ENCODE measurements around the gene SPATA6.

SPATA6 gene

DNA sequence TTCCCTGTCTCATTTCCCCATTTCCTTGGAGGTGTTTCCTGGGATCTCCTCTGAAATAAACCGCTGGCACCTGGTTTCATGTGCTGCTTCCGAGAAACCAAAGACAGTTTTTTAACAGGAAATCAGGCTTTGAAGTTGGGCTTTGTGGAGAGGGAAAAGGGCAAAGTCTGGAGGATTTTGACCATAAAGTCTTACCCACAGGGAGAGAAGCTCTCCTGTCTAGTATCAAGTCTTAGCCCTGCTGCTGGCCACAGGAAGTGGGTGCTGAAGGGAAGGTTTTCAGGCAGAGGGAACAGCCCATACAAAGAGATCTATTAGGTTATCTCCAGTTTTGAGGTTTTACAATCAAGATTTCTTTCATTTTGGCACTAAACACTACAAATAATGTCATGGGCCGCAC lies 220.2 kb downstream of the SPATA6 start:
- Histone ChIP-seq H2AFZ (no peak overlapping the region), H3K36me3 (ENCODE audit: control insufficient read depth, insufficient read depth, low read length) (no peaks in the 10 kb centered on the region)

DNA sequence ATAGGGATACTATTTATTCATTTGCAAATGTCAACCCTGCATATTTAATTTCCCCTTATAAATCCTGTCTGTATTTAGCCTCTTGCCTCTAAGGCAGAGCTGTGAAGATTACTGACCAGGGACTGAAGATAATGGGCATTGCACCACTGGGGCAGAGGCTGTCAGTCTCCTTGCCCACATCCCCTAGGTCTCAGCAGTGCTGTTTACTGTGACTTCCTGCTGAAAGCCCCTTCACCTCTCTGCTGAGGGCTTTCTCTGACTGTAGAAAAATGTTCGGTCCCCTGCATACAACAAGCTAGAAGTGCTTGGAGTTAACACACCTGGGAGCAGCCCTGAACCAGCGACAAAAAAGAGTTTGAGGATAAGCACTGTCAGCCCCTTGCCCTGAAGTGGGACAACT lies 220.7 kb downstream of the SPATA6 start:
- no peaks in the 10 kb centered on the region for H3K4me1 ChIP-seq
- no peaks in the 10 kb centered on the region for H3K79me2 ChIP-seq
- H3K4me3 ChIP-seq (ENCODE audit: low read depth, low read length) = no peak overlapping the region
- TF ChIP-seq, protein P1, sequence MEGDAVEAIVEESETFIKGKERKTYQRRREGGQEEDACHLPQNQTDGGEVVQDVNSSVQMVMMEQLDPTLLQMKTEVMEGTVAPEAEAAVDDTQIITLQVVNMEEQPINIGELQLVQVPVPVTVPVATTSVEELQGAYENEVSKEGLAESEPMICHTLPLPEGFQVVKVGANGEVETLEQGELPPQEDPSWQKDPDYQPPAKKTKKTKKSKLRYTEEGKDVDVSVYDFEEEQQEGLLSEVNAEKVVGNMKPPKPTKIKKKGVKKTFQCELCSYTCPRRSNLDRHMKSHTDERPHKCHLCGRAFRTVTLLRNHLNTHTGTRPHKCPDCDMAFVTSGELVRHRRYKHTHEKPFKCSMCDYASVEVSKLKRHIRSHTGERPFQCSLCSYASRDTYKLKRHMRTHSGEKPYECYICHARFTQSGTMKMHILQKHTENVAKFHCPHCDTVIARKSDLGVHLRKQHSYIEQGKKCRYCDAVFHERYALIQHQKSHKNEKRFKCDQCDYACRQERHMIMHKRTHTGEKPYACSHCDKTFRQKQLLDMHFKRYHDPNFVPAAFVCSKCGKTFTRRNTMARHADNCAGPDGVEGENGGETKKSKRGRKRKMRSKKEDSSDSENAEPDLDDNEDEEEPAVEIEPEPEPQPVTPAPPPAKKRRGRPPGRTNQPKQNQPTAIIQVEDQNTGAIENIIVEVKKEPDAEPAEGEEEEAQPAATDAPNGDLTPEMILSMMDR (IDR thresholded peaks at IDR 0.05) = no peak
- H3K36me3 ChIP-seq (ENCODE audit: control insufficient read depth, insufficient read depth, low read length) = no peaks in the 10 kb centered on the region
- no peak overlapping the region for H2AFZ ChIP-seq
- no peak overlapping the region for H3K9ac ChIP-seq
- no peak overlapping the region for H3K27ac ChIP-seq
- no peak overlapping the region for H3K4me2 ChIP-seq (ENCODE audit: low read length)
- H3K27me3 ChIP-seq (ENCODE audit: control insufficient read depth, insufficient read depth, low read length) = no peaks in the 10 kb centered on the region
- no peaks in the 10 kb centered on the region for H3K9me3 ChIP-seq (ENCODE audit: control insufficient read depth, low read length)

More for the DNA sequence above, 220.2 kb downstream of the SPATA6 start:
- no peak overlapping the region for H3K27ac ChIP-seq
- no peaks in the 10 kb centered on the region for H3K4me1 ChIP-seq
- H3K9me3 ChIP-seq (ENCODE audit: control insufficient read depth, low read length) = no peaks in the 10 kb centered on the region
- TF ChIP-seq, protein P1 (IDR thresholded peaks at IDR 0.05) = no peak
- no peak overlapping the region for H3K4me3 ChIP-seq (ENCODE audit: low read depth, low read length)
- no peak overlapping the region for H3K9ac ChIP-seq
- no peaks in the 10 kb centered on the region for H3K27me3 ChIP-seq (ENCODE audit: control insufficient read depth, insufficient read depth, low read length)
- no peaks in the 10 kb centered on the region for H3K79me2 ChIP-seq
- no peak overlapping the region for H3K4me2 ChIP-seq (ENCODE audit: low read length)

DNA sequence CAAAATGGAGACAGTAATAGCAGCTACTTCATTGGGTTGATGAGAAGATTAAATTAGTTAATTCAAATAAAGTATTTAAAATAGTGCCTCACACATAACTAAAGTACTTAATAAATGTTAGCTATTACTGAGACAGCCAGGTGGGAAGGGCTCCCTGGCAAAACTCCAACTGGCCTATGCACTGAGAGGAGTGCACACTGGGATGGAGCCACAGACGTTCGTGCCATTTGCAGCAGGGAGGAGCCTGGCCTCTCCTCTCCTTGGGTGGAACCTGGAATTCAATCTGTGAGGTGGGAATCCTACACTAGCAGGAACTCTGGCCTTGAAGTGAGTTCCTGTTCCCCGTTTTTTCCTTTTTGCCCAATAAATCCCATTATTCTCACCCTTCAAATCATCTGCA lies 221.4 kb downstream of the SPATA6 start:
- H3K9ac ChIP-seq = no peak overlapping the region
- TF ChIP-seq, protein P1 (IDR thresholded peaks at IDR 0.05) = no peak
- H3K79me2 ChIP-seq = no peaks in the 10 kb centered on the region
- no peaks in the 10 kb centered on the region for H3K36me3 ChIP-seq (ENCODE audit: control insufficient read depth, insufficient read depth, low read length)
- H3K27me3 ChIP-seq (ENCODE audit: control insufficient read depth, insufficient read depth, low read length) = no peaks in the 10 kb centered on the region
- no peaks in the 10 kb centered on the region for H3K4me1 ChIP-seq
- H3K4me2 ChIP-seq (ENCODE audit: low read length) = no peak overlapping the region
- no peak overlapping the region for H3K4me3 ChIP-seq (ENCODE audit: low read depth, low read length)
- H3K27ac ChIP-seq = no peak overlapping the region
- H2AFZ ChIP-seq = no peak overlapping the region
- no peaks in the 10 kb centered on the region for H3K9me3 ChIP-seq (ENCODE audit: control insufficient read depth, low read length)

DNA sequence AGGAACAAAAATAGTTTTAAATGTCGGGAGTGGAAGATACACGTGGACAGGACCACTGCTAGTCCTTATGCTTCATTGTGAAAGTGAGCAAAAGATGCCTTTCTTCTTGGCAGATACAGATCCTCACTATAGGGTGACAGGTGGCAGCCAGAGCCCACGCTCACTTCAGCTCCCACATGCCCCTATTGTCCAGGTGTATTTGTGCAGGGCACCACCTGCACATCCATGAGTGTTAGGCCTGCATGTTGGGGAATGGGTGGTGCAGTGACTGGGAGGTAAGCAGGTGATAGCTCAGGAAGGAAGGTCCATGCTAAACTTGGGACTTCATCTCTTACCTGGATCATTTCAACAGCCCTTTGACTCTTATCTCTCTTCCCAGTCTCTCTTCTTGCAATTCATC lies 222.1 kb downstream of the SPATA6 start:
- Histone ChIP-seq H3K27ac (no peak overlapping the region), H3K4me1 (no peaks in the 10 kb centered on the region), H3K36me3 (ENCODE audit: control insufficient read depth, insufficient read depth, low read length) (no peaks in the 10 kb centered on the region), H3K4me2 (ENCODE audit: low read length) (no peak overlapping the region), H3K4me3 (ENCODE audit: low read depth, low read length) (no peak overlapping the region), H2AFZ (no peak overlapping the region), H3K79me2 (no peaks in the 10 kb centered on the region), H3K9ac (no peak overlapping the region), H3K27me3 (ENCODE audit: control insufficient read depth, insufficient read depth, low read length) (no peaks in the 10 kb centered on the region), H3K9me3 (ENCODE audit: control insufficient read depth, low read length) (no peaks in the 10 kb centered on the region)
- TF ChIP-seq, protein P1 (IDR thresholded peaks at IDR 0.05) = no peak

DNA sequence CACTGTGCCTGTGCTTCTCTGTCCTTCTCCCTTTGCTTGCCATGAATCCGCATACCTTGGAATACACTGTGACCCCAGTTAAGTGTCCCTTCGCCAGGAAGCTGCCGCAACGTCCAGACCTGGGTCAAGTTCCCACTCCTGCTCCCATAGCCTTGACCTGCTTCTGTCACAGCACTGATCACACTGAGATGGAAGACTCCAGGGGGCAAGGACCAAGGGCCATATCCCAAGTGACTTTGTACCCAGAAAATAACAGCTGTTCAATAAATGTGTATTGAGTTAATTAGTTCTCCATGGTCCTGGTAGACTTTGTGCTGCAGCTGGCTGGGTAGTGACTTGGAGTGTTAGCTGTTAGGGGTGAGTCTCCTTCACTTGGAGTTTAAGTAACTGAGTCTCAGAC lies 223.6 kb downstream of the SPATA6 start:
- Histone ChIP-seq H3K4me1 (no peaks in the 10 kb centered on the region), H3K4me2 (ENCODE audit: low read length) (no peak overlapping the region), H3K27me3 (ENCODE audit: control insufficient read depth, insufficient read depth, low read length) (no peaks in the 10 kb centered on the region), H3K9me3 (ENCODE audit: control insufficient read depth, low read length) (no peaks in the 10 kb centered on the region), H3K36me3 (ENCODE audit: control insufficient read depth, insufficient read depth, low read length) (no peaks in the 10 kb centered on the region), H3K4me3 (ENCODE audit: low read depth, low read length) (no peak overlapping the region), H2AFZ (no peak overlapping the region), H3K9ac (no peak overlapping the region), H3K79me2 (no peaks in the 10 kb centered on the region), H3K27ac (no peak overlapping the region)
- TF ChIP-seq, protein P1 (IDR thresholded peaks at IDR 0.05) = no peak
